ENCODE results near the gene LCN12.
A peak's percentile ranks its signal among the peaks of the same experiment; 100 is the strongest.

The LCN12 gene

DNA sequence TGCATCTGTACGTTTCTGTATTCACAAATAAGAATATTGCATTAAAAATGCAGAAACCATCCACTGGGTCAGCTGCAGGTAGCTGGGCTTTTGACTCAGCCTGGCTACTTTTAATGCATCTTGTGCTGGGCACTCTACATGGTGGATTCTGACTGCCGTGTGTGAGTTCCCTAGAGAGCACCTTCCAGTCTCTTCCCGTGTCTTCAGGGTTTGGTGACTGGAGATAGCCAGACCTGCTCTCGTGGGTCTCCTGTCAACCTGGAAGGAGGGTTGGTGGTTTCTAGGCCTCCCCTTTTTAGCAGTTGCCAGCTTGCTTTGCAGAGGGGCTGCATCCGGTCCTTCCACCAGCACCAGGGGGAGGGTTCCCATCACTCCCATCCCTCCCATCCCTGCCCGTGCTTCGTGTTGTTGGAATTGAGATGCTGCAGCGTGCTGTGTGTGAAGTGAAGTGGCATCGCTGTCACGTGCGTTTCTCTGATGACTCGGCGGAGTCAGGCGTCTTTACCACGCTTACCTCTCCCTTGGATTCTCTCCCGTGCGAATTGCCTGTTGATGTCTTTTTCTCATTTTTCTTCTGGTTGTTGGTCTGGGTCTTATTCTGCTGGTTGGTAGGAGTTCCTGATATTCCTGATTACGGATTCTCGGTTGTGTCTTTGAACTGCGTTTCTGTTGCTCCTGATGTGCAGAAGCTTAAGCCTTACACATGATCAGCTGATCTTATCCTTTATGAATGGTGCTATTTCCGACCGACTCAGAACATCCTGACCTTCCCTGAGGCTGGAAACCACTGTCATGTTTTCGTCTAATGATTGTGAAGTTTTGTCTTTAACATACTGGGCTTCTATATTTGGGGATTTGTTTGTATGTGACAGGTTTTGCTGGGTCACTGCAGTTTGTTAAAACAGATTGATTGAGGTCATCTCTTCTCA lies 24.5 kb upstream of the LCN12 start:
- no peak for DNase-seq

DNA sequence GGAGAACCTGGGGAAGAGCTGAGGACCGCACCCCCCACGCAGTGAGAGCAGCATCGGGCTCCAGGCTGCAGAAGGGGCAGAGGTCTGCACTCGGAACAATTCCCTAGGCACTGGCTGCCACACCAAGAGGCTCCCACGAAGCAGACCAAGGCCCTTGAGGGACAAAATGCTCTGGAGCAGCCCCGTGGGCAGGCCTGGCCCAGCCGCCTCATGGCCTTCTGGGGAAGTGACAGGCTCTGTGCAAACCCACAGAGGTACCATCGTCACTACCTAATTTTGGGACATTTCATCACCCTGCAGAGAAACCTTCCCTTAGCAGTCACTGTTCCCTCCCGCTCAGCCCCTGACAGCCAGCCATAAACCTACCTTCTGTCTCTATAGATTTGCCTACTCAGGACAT lies 23.5 kb upstream of the LCN12 start:
- DNase-seq: no peak

DNA sequence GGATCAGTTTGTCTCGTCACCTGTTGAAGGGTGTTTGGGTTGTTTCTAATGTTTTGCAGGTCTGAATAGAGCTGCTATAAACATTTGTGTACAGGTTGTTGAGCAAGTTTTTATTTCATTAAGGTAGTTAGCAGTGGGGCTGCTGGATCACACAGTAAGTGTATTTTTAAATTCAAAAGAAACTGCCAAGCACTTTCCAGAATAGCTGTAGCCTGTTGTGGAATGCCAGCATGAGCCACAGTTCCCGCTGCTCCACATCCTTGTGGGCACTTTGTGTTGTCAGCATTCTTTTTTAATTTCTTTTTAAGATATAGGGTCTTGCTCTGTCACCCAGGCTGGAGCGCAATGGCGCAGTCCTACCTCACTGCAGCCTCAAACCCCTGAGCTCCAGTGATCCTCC lies 22.1 kb upstream of the LCN12 start:
- no peak for DNase-seq

DNA sequence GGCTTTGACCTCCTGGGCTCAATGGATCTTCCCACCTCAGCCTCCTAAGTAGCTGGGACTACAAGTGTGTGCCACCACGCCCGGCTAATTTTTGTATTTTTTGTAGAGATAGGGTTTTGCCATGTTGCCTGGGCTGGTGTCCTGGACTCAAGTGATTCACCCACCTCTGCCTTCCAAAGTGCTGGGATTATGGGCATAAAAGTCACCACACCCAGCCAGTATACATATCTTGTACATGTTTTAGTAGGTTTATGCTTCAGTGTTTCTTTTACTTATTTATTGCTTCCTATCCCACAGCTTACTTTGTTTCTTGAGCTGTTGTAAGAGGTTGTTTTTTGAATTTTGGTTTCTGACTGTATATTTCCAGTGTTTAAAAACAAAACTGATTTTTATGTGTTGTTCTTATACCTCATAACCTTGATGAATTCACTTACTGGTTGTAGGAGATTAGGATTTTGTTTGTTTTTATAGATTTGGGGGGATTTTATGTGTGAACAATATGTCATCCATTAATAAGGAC lies 20.4 kb upstream of the LCN12 start:
- no peak for DNase-seq

DNA sequence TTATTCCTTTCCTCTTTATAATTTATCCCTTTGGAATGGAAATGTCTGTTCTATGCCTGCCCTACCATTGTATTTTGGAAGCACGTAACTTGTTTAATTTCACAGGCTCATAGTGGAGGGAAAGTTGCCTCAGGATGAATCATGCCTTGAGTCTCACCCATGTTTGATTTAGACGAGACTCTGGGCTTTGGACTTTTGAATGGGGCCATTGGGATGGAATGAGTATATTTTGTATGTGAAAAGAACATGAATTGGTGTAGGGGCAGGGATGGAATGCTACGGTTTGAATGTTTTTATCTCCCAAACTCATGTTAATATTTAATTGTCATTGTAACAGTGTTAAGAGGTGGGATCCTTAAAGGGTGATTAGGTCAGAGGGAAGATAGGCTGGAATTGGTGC lies 17.8 kb upstream of the LCN12 start:
- DNase-seq: no peak

DNA sequence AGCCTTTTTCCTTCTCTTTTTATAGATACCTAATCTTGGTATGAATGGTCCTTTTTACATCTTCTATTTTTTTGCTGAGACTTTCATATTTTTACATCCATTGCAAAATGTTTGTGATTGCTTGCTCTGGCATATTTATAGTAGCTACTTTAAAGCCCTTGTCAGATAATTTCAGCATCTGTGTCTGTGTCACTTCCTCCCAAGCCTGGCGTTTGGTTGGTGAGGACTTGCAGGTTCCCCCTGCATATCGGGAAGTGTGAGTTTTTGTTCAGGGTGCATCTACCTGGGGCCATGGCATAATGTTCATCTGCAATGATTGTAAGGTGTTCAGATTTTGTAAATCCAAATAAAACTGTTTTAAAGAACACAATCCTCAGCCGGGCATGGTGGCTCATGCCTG lies 16.4 kb upstream of the LCN12 start:
- DNase-seq: no peak

DNA sequence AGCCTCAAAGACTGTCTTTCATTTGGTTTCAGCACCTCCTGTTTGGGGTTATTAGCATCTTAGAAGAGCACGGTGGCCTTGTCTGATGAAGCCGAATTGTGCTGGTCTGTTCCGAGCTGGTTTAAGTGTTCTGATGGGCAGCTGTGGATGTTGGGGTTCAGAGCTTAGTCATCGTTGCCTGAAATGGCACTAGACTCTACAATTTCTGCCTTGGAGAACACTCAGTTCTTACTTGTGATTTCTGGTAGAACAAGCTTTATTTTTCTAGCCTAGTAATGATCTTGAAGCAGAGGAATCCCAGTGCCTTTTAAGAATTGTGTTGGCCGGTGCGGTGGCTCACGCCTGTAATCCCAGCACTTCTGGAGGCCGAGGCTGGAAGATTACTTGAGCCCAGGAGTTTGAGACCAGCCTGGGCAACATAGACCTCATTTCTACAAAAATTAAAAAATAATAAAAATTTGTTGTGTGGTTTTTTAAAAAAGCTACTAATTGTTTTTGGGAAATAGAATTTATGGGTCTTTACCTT lies 15.4 kb upstream of the LCN12 start:
- DNase-seq: no peak

DNA sequence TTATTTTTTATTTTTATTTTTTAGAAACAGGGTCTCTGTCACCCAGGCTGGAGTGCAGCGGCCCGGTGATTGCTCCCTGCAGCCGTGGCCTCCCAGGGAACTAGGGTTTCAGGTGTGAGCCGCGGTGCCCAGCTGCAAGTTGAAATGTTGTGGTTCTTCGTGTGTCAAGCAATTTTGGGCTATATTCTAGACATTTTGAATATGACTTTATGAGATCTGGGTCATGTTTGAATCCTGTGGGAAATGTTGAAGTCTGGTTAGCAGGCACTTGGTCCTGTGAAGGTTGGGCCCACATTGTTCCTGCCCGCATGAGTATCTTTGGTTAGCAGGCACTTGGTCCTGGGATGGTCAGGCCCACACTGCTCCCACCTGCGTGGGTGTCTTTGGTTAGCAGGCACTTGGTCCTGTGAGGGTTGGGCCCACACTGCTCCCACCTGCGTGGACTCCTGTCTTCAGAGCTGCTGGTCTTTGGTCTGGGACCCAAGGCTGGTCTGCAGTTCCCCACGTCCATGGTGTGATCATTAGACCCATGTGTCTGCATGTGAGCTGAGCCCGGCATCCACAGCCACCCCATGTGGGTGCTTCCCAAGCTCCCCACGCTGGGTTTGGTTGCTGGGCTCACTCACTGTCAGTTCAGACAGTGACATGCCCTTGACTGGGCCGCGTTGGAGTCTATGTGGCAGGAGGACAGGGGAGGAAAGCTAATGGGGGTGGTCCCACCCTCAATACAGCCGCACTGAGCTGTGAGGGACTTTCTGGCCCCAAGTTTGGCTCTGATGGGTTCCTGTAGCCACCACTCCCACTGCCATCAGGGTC lies 14.7 kb upstream of the LCN12 start:
- DNase-seq: no peak

DNA sequence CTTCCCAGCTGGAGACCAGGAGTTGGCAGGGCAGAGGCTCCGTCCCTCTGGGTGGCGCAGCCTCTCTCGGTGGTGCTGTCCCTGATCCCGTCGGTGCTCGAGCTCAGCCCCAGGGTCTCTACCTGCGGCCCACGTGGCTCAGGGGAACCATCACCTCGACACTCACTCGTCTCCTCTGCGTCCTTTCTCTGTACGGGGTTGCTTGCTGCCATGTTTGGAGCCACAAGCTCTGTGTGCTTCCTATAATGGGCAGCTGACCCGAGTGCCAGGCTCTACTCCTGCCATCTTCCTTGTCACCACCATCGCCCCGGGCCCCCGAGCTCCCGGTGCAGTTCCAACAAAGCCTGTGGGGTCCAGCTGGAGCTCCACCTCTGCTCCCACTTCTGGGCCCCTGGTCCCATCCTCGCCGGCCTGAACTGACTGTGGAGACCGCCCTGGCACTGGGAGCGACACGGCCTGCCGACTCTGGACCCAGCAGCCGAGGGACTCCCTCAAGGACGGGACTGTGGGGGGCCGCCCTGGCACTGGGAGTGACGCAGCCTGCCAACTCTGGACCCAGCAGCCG lies 12.6 kb upstream of the LCN12 start:
- DNase-seq: no peak

DNA sequence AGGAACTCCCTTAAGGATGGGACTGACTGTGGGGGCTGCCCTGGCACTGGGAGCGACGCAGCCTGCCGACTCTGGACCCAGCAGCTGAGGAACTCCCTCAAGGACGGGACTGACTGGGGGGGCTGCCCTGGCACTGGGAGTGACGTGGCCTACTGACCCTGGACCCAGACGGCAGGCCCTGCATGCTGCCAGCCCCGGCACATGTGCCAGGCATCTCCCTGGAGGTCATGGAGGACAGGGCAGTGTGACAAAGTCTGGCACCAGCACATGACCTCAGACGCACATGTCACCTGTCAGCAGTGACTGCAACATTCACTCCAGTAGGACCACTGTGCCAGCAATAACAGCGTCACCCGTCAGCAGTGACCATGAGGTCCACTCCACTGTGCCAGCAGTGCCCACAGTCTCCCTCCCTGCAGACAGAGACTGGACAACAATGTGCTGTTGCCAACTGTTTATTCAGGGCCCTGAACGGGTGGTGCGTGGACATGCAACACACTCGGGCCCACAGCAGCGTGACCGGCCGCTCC lies 12.0 kb upstream of the LCN12 start:
- no peak for DNase-seq

DNA sequence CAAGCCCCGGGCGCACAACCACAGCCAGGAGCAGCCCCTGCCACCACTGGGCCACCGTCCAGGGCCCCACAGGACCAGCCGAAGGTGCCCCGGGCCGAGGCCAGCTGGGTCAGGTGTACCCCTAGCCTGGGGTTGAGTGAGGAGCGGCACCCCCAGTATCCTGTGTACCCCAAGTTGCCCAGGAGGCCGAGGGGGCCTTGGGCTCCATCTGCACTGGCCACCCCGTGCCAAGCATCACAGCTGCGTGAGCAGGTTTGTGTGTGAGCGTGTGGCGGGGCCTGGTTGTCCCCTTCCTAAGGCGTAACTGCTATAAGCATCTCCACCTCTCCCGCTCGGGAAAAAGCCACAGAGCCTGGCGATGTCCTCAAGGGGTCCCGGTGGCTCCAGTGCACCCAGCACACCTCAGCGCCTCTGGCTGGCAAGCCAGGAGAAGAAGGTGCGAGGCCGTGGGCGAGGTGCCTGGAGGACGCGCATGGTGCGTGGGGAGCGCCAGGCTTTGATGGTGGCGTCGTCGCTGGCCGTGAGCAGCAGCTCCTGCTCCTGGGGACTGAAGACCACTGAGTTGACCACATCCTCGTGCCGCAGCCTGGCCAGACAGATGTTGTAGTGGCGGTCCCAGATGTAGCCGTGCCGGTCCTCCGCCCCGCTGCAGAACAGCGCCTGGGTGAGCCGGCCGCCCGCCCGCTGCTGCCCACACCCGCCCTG lies 11.4 kb upstream of the LCN12 start:
- no peak for DNase-seq

DNA sequence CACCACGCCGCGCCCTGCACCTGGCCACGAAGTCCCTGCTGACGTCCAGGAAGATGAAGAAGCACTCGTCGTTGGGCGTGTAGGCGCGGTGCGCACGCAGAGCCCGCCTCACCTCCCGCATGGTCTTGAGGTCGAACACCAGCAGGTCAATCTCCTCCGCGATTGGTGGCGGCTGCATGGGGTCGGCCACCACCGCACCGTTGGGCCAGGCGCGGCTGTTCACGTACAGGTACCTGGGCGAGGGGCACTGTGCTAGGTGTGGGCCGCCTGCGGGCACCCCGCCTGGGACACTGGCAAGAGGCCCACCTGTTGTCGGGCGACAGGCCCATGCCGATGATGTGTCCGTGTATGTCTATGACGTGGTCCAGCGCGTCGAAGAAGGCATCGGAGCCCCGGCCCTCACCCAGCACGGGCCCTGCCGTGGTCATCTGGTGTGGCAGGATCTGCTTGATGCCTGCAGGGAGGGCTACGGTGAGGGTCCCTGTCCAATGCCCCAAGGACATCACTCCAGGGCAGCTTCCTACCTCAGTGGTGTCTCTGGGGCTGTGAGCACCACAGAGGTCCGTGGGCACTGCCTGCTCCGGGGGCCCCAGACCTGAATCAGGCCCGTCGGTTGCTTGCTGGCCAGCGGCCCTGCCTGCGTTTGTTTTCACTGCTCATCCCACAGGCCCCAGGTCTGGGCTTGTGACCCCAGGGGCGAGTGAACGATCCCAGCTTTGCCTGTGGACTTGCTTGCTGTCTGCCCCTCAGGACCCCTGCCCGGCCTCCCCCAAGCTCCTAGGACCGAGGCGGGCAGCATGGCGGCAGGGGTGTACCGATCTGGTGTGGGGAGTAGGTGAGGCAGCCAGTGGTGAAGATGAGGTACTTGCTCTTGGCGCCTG lies 10.6 kb upstream of the LCN12 start:
- DNase-seq: no peak

DNA sequence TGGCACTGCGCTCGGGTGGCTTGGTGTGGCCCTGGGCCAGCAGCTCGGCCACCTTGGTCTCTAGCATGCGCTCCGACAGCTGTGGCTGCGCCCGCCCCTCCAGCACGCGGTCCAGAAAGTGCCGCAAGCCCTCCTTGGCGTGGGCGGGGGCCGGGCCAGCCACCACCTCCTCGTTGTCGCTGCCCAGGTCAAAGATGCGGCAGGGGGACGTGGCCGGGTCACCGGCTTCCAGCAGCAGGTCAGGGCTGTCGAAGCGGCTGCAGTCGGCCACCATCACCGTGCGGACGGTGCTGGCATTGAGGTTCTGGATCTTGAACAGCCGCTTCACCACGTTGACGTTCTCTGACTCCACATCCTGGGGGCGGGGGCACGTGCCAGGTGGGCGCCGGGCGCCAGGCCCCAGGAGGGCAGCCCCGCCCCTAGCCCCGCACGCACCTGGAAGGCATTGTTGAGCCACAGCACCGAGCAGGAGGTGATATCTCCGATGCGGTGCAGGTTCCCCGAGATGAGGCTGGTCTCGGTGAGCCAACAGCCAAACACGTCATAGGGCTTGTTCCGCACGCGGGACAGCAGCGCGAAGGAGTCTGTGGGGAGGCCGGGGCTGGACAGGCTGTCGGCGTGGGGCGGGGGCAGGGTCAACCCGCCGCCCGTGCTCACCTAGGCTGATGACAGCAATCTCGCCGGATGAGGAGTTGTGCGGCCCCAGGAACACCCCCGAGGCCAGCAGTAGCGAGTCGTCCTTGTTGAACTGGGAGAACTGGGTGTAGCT lies 9.8 kb upstream of the LCN12 start:
- no peak for DNase-seq

DNA sequence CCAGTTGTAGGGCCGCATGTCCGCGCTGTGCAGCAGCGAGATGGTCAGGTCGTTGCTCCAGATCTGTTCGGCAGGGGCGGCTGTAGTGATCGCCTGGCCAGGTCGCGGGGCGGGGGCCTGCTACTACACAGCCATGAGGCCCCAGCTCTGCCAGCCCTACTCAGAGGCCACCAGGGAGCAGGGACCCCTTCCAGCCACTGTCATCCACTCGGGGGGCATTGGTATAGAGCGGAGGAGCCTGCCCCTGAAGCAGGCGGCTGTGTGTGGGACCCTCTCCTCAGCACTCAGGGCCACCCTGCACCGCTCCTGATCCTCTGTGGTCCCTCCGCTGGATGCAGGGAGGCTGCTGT lies 9.2 kb upstream of the LCN12 start:
- DNase-seq: no peak

DNA sequence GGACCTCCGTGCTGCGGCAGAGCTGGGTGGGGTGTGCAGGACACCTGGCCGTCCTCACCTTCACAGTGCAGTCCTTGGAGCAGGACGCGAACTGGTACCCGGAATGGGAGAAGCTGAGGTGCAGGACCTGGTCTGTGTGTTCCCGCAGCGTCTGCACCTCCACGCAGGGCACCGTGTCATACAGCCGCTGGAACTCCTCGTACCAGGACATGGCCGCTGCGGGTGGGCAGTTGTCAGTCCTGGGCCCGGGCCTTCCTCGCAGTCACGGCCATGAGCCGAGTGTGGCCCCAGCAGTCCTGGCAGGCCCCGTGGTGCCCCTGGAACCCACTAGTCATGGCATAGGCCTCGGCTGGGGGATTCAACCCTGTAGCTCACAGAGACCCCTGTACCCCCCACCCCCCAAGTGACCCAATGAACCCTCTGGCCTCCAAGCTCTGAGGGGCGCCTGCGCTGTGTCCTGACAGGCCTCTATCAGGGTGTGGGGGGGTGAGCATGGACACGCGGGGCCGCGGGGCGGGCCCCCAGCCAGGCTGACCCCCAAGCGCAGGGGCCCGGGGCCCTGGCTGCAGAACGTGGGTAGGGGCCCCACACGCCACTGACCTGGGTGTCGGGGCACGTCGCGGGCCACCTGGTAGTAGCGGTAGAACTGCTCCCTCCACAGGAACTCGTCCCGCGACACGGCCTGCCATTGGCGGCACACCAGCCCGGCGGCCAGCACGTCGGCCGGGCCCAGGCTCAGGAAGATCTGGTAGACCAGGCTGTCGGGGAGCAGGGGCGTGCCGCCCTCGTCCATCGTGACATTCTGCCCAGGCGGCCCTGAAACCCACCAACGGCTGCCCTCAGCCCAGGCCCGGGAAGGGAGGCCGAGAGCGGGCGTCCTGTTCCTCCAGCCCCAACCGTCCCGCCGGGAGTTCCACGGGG lies 8.5 kb upstream of the LCN12 start:
- peak; percentile 37 for DNase-seq

DNA sequence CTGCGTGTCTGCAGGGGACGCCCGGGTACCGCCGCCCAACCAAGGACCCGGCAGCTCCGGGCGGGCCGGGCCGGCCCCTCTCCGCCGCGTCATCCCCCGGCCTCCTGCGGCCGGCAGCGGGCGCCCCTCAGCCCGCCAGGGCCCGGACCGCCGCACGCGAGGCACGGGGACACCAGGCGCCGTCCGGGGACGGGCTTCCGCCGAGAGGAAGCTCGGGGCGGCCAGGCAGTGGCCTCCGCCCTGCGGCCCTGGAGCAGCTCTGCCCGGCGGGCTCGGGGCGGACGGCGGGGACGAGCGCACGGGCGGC lies 7.9 kb upstream of the LCN12 start:
- no peak for DNase-seq

DNA sequence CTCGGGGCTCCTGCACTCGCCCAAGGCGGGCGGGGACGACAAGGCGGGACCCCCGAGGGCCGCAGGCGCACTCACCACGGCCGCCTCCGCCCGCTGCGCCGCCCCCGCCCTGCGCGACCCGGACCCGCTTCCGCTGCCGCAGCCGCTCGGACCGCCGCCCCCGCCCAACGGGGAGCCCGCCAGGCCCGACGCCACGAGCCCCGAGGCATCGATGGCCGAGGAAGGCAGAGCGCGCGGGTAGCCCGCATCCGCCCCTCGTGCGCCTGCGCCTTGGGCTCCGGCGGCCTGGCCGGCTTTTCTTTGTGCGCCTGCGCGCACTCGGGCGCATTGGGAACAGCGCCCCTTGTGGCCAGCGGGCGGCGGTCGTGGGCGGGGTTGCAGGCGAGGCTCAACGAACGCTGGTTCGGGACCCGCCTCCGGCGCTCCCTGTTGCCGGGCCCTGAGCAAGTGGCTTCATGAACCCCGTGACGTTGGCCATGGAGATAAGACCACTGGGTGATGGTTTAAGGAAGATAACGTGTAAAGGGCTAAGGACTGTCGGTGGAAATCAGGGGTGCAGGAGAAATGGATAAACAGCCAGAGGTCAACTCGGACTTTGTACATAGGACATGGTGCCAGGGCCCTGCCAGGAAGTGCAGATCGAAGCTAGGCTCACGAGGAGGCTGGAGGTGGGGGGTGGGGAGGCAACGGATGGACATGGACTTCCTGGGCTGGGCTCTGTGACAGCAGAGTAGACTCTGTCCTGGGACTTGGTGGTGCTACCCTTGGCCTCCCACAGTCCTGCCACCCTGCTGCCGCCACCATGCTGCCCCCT lies 7.3 kb upstream of the LCN12 start, which contains the start of the genes C8G and FBXW5:
Gene C8G (plus strand): TSS at position 725 of the 814 bp plus-strand sequence. CDS start 78 bp downstream, at position 803.
Gene FBXW5 (minus strand): TSS at position 220 of the 814 bp plus-strand sequence. CDS start 655 bp downstream, outside the sequence.
- peak; percentile 96 for DNase-seq

Measured in activated CD4-positive, alpha-beta T cell treated with anti-CD3 and anti-CD28 coated beads, Interleukin-2, amount 50 U/mL, for 16 hours (primary cell).